ENCODE measurements around the gene ADGRF1.

DNA sequence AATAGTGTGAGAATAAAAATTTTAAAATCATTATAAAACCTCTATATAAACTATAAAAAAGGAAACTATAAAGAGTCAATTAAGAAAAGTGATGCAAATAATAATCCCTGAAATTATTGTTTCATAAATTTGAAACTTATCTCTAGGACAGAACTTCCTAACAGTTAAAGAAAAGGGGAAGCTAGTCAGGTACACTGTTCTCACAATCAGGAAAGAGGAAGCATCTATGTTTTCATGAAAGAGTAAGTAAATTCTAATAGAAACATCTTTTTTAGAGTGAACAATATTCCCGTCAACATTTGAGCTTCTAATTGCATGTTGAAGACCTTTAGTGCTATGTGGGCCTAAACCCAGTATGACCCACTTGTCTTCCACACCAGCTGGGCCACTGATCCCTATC, 1.2 kb upstream of the ADGRF1 start:
- TF ChIP-seq, protein P1, sequence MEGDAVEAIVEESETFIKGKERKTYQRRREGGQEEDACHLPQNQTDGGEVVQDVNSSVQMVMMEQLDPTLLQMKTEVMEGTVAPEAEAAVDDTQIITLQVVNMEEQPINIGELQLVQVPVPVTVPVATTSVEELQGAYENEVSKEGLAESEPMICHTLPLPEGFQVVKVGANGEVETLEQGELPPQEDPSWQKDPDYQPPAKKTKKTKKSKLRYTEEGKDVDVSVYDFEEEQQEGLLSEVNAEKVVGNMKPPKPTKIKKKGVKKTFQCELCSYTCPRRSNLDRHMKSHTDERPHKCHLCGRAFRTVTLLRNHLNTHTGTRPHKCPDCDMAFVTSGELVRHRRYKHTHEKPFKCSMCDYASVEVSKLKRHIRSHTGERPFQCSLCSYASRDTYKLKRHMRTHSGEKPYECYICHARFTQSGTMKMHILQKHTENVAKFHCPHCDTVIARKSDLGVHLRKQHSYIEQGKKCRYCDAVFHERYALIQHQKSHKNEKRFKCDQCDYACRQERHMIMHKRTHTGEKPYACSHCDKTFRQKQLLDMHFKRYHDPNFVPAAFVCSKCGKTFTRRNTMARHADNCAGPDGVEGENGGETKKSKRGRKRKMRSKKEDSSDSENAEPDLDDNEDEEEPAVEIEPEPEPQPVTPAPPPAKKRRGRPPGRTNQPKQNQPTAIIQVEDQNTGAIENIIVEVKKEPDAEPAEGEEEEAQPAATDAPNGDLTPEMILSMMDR (IDR thresholded peaks at IDR 0.05; ENCODE audit: low read depth, low read length, poor library complexity, severe bottlenecking), result no peak
- no peak for TF ChIP-seq EZH2phosphoT487 (IDR thresholded peaks at IDR 0.05; ENCODE audit: borderline replicate concordance, low read length)

Data from DOHH2 (cell line).